Fibroblast of lung (primary cell): Measurements from ENCODE around the gene MBOAT2. TPM values are rescaled to one million over a fixed set of nuclear protein-coding genes. Genes with fewer than 3 reads are reported as not detected.

Experiments used
- DNase-seq, 2 donors: peaks; one replicate each; pipeline versions ENCODE4 v3.0.0 to v3.0.0-alpha.2; 2010; ENCODE audit warnings: low read depth in 2 of 2
- H2AFZ ChIP-seq: 2 replicates; pipeline ENCODE4 v1.5.1; 2012; ENCODE audit warnings: low read length, control low read depth, inconsistent platforms
- H3K27ac ChIP-seq: 2 replicates; pipeline ENCODE4 v1.5.1; 2011; ENCODE audit warnings: low read length, control low read depth; ENCODE audit not compliant: insufficient read depth
- H3K27me3 ChIP-seq: 2 replicates; pipeline ENCODE4 v1.5.1; 2011; ENCODE audit warnings: mild to moderate bottlenecking, low read length; ENCODE audit not compliant: control insufficient read depth, insufficient read depth
- H3K36me3 ChIP-seq: 2 replicates; pipeline ENCODE4 v1.5.1; 2011; ENCODE audit warnings: low read length; ENCODE audit not compliant: control insufficient read depth, insufficient read depth
- H3K4me1 ChIP-seq: 2 replicates; pipeline ENCODE4 v1.5.1; 2011; ENCODE audit warnings: low read length; ENCODE audit not compliant: control insufficient read depth, insufficient read depth; ENCODE audit errors: extremely low read depth
- H3K4me2 ChIP-seq: 2 replicates; pipeline ENCODE4 v1.5.1; 2011; ENCODE audit warnings: low read length, control low read depth; ENCODE audit not compliant: insufficient read depth; ENCODE audit errors: extremely low read depth
- H3K4me3 ChIP-seq, 4 experiments: fragments of 200-600 bp in 1 of 4; sonication (generic) in 1 of 4; replicated peaks in 1 of 4; 2 replicates each; pipeline ENCODE4 v1.5.1; 2011 to 2016; ENCODE audit warnings: low read length in 4 of 4, low read depth in 3 of 4, mild to moderate bottlenecking in 3 of 4, control low read depth in 2 of 4, inconsistent platforms in 1 of 4, mixed read lengths in 1 of 4; ENCODE audit not compliant: insufficient read depth in 1 of 4; ENCODE audit errors: control extremely low read depth in 1 of 4
- H3K79me2 ChIP-seq: 2 replicates; pipeline ENCODE4 v1.5.1; 2012; ENCODE audit warnings: mild to moderate bottlenecking, low read length, inconsistent platforms; ENCODE audit not compliant: control insufficient read depth, insufficient read depth
- H3K9ac ChIP-seq: 2 replicates; pipeline ENCODE4 v1.5.1; 2011; ENCODE audit warnings: mild to moderate bottlenecking, low read length, control low read depth; ENCODE audit not compliant: insufficient read depth
- H3K9me3 ChIP-seq: 2 replicates; pipeline ENCODE4 v1.5.1; 2012; ENCODE audit warnings: low read depth, low read length; ENCODE audit not compliant: control insufficient read depth, insufficient read depth
- H4K20me1 ChIP-seq: 2 replicates; pipeline ENCODE4 v1.5.1; 2011; ENCODE audit warnings: low read length; ENCODE audit not compliant: control insufficient read depth, insufficient read depth; ENCODE audit errors: extremely low read depth
- EZH2 ChIP-seq: IDR thresholded peaks from 2 replicates; pipeline ENCODE4 v1.5.1; 2012; ENCODE audit warnings: low read length, control low read depth, mild to moderate bottlenecking; ENCODE audit errors: missing control alignments
- polyA plus RNA-seq, 2 donors: library from polyadenylated mRNA; depleted of rRNA in 1 of 2; stranded (reverse) in 1 of 2; unstranded in 1 of 2; fragments of >200 nt; gene quantifications; 2 replicates each; pipeline ENCODE4 v1.2.1, GENCODE V29; 2011 to 2012; ENCODE audit warnings: missing spikeins in 1 of 2
- total RNA-seq: library from RNA; depleted of rRNA; stranded (reverse); fragments of >200 nt; gene quantifications from 2 replicates; pipeline ENCODE4 v1.2.1, GENCODE V29; 2014
- TF ChIP-seq, protein P1 (sequence below), 2 donors: IDR thresholded peaks in 1 of 2; conservative IDR thresholded peaks in 1 of 2; 1 replicate in 1 of 2; 2 replicates in 1 of 2; pipeline ENCODE4 v1.5.1; 2011 to 2012; ENCODE audit warnings: low read length in 2 of 2, control low read depth in 1 of 2, inconsistent platforms in 1 of 2, low read depth in 1 of 2, mild to moderate bottlenecking in 1 of 2

Gene MBOAT2
- total and polyA plus RNA-seq, 2 donors (not counting 1 experiment from before 2014, with no cell fraction given): 46.4 to 68.3 TPM

DNA sequence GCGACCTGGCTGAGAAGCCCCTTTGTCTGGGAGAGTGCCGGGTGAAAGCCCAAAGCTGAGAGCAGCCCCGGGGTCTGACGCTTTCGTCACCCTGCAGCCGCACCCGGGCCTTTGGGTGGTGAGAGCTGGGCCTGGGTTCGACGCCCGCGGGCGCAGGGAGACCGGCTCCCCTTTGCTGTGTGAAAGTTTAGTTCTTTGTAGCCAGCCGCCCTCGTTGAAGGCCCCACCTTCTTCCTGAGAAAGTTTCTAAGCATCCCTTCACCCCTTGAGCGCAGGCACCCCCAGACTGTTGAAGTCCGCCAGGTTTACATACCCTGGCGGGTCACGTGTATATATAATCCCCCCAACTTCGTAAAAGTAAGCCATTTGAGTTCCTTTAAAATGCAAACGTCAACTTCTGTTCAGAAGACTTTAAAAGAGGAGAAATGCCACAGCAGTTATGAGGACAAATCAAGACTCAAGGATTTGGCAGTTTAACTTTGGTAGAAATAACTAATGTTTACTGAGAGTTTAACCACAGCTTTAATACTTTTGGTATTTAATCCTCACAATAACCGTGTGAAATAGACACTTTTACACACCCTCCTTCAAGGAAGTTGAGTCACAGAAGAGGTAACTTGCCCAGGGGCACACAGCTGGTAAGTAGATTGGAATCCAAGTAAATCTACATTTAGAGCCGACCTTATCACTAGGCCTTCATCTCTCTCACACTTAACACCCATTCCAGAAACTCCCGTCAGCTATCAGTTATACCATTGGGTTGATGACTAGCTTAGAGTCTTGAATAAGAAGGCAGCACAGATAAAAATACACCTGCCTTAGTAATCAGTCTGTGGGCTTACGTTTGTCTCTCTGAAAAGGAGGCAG is 1.1 kb upstream of the MBOAT2 start:
- peak in 1 of 2 donors; percentile 81 for DNase-seq
- peaks cover 2% of the 10 kb centered on the region for H3K4me1 ChIP-seq
- H2AFZ ChIP-seq: peak overlapping the region; percentile 47
- TF ChIP-seq EZH2: no peak
- TF ChIP-seq, protein P1, sequence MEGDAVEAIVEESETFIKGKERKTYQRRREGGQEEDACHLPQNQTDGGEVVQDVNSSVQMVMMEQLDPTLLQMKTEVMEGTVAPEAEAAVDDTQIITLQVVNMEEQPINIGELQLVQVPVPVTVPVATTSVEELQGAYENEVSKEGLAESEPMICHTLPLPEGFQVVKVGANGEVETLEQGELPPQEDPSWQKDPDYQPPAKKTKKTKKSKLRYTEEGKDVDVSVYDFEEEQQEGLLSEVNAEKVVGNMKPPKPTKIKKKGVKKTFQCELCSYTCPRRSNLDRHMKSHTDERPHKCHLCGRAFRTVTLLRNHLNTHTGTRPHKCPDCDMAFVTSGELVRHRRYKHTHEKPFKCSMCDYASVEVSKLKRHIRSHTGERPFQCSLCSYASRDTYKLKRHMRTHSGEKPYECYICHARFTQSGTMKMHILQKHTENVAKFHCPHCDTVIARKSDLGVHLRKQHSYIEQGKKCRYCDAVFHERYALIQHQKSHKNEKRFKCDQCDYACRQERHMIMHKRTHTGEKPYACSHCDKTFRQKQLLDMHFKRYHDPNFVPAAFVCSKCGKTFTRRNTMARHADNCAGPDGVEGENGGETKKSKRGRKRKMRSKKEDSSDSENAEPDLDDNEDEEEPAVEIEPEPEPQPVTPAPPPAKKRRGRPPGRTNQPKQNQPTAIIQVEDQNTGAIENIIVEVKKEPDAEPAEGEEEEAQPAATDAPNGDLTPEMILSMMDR (conservative IDR thresholded peaks at IDR 0.05 in 1 of 2, IDR thresholded peaks at IDR 0.05 in 1 of 2; ENCODE audit: low read depth in 1 of 2, low read length in 2 of 2): no peak
- peaks cover 28% of the 10 kb centered on the region for H3K79me2 ChIP-seq
- no peaks in the 10 kb centered on the region for H3K36me3 ChIP-seq
- H3K4me3 ChIP-seq: peak overlapping the region; percentile 64 to 82 (median 69)
- H3K27ac ChIP-seq: peak overlapping the region; percentile 90
- H3K4me2 ChIP-seq: peak overlapping the region; percentile 80
- no peaks in the 10 kb centered on the region for H4K20me1 ChIP-seq
- H3K9me3 ChIP-seq: no peaks in the 10 kb centered on the region
- peak overlapping the region; percentile 89 for H3K9ac ChIP-seq
- no peaks in the 10 kb centered on the region for H3K27me3 ChIP-seq

DNA sequence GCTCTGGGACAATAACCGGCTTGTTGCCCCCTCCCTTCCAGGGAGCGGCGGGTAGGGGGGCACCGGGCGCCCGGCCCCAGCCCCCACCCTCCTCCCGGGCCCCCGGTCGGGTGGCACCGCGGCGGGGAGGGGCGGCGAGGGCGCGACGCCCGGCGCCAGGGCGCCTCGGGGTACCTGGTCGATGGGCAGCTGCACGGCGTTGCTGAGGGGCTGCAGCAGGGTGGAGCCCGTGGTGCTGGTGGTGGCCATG is 193 bp downstream of the MBOAT2 start:
- H3K27me3 ChIP-seq: no peaks in the 10 kb centered on the region
- no peak for TF ChIP-seq EZH2
- TF ChIP-seq, protein P1 (conservative IDR thresholded peaks at IDR 0.05 in 1 of 2, IDR thresholded peaks at IDR 0.05 in 1 of 2; ENCODE audit: low read depth in 1 of 2, low read length in 2 of 2): no peak
- no peak overlapping the region for H3K27ac ChIP-seq
- peak overlapping the region; percentile 57 for H3K9ac ChIP-seq
- no peaks in the 10 kb centered on the region for H3K36me3 ChIP-seq
- peak overlapping the region in 3 of 4 experiments; percentile 75 to 83 (median 77) for H3K4me3 ChIP-seq
- H3K4me2 ChIP-seq: no peak overlapping the region
- no peaks in the 10 kb centered on the region for H4K20me1 ChIP-seq
- H3K9me3 ChIP-seq: no peaks in the 10 kb centered on the region
- H2AFZ ChIP-seq: no peak overlapping the region
- no peak for DNase-seq
- peaks cover 2% of the 10 kb centered on the region for H3K4me1 ChIP-seq
- H3K79me2 ChIP-seq: peaks cover 36% of the 10 kb centered on the region

- peaks cover 2% of the 10 kb centered on the region for H3K4me1 ChIP-seq
- TF ChIP-seq EZH2: no peak
- TF ChIP-seq, protein P1 (conservative IDR thresholded peaks at IDR 0.05 in 1 of 2, IDR thresholded peaks at IDR 0.05 in 1 of 2; ENCODE audit: low read depth in 1 of 2, low read length in 2 of 2): no peak
- H3K4me2 ChIP-seq: peak overlapping the region; percentile 74
- peaks cover 40% of the 10 kb centered on the region for H3K79me2 ChIP-seq
- H4K20me1 ChIP-seq: no peaks in the 10 kb centered on the region
- H3K27ac ChIP-seq: no peak overlapping the region
- H3K4me3 ChIP-seq: peak overlapping the region; percentile 75 to 86 (median 80)
- peak overlapping the region; percentile 59 for H2AFZ ChIP-seq
- peak; percentile 29 to 34 for DNase-seq
- no peaks in the 10 kb centered on the region for H3K36me3 ChIP-seq
- H3K9me3 ChIP-seq: no peaks in the 10 kb centered on the region
- peak overlapping the region; percentile 57 for H3K9ac ChIP-seq
- no peaks in the 10 kb centered on the region for H3K27me3 ChIP-seq
These were observed 683 bp downstream of the MBOAT2 start for GRCh38 chr2:9002637-9003365.
